Stimulated activated CD8-positive, alpha-beta memory T cell treated with anti-CD3 and anti-CD28 coated beads, Interleukin-7, amount 100 ng/mL, for 1 hour (primary cell): ENCODE data around the gene PPCDC.

Experiments
- DNase-seq, 2 donors: peaks; one replicate each; pipeline ENCODE4 v3.0.0-alpha.2; 2020; ENCODE audit warnings: low read depth in 2 of 2

Gene PPCDC, protein sequence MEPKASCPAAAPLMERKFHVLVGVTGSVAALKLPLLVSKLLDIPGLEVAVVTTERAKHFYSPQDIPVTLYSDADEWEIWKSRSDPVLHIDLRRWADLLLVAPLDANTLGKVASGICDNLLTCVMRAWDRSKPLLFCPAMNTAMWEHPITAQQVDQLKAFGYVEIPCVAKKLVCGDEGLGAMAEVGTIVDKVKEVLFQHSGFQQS

DNA sequence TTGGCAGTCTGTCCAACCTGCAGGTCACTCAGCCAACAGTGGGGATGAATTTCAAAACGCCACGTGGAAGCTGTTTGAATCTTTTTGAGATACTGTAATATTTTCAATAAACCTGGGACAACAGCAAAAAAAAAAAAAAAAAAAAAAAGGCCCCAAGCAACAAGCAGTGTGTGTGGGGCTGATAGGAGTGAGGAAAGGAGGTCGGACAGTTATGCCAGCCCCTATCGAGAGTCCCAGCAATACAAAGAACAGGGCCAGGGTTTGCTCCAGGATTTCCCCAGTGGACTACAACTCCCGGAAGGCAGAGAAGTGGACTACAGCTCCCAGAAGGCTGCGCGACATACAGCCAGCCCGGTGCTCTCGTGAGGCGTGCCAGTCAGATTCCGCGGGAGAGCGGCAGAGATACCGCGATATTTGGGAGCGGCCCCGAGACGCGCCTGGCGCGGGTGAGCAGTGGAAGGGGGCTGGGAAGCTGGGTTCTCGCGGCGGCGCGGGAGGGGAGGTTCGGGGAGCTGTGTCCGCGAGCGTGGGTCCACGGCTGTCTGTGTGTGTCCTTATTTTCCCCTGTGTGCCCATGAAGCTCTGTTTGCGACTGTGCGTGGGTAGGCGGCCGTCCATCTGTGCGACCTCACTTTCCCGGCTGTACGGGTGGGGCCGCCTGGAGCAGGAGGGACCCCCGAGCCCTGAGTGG lies at the start of gene PPCDC:
PPCDC (plus strand) TSS at position 410 of the 691 bp plus-strand sequence. CDS start 4,729 bp downstream, outside the sequence.
- DNase-seq: peak; percentile 79 to 84

DNA sequence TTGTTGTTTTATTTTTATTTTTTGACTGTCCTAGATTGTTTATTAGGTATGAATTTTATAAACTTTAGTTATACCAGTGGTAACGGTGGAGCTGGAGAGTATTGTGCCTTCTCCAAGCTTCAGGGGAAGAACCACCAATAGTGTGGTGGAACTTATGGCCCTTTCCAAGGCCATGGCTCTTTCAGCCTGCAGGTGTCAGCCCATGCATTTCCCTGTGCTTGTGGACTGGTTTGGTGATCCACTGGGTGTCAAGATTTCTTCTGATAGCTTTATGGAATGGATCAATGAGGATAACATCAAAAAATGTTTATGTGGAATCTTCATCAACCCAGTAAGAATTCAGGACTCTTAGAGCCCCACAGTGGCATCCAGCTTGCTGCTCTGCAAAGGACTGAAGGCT lies 47.2 kb upstream of the PPCDC start:
- no peak for DNase-seq

DNA sequence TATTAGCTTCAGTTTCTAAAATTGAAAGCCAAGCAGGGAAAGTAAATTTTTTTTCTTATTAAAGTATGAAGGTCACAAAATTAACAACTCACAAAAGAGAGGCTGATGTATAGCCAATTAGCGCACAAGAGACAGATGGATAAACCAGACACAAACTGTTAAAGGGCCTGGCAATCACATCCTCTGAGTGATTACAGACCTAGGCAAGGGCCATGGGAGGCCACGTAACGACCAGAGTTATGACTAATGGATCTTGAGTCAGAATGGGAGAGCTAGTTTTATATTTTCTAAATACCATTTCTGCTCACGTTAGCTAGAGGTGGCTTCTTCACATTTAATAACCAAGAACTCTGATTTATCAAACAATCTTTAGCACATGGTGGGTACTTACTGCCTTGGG lies 45.8 kb upstream of the PPCDC start:
- DNase-seq: no peak

DNA sequence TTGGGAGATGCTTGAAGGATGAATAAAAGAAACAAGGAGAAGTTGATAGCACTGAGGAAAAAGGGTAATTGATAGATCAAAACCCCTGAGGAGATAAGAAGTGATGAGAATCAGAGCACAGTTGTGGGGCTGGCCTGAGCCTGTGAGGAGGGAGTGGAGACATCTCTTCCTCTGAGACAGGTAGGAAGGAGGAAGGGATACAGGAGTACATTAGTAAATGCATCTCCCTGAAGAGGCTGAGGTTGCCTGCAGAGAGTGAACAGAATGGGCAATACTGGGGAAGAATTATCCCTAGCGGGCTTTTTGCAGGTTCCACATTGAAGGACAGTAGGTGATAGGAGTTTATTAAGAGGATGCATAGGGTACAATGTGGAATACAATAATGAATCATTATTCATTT lies 45.3 kb upstream of the PPCDC start:
- no peak for DNase-seq

DNA sequence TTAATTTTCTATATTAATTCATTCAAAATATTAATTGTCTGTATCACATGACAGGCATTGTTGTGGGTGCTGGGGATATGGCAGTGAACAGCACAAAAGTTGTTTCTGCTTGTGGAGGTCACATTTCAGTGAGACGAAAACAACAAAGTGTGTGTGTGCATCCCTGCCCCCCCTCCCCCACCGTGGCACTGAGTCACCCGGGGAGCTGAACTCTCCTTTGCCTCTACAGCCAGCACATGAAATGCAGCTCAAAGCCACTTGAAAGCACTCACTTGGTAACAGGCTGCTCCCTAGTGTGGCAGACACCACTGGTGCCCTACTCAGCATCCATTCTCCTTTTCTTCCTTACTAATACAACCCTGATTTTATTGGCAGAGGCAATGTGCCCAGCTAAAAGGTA lies 44.9 kb upstream of the PPCDC start:
- no peak for DNase-seq

DNA sequence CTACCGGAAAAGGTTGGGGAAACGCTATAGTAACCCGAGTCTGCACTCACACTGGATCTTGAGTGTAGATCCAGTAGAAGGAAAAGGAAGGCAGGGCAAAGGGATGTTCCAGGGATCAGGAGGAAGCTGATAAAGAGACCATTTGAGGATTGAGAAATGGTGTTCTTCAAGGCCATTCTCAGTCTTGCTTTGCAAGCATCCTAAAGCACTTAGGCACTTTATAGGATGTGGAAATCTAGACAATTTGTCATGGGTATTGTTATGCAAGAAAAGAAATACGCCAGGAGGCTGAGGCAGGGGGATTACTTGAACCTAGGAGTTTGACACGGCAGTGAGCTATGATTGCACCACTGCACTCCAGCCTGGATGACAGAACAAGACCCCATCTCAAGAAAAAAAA lies 41.2 kb upstream of the PPCDC start:
- no peak for DNase-seq

DNA sequence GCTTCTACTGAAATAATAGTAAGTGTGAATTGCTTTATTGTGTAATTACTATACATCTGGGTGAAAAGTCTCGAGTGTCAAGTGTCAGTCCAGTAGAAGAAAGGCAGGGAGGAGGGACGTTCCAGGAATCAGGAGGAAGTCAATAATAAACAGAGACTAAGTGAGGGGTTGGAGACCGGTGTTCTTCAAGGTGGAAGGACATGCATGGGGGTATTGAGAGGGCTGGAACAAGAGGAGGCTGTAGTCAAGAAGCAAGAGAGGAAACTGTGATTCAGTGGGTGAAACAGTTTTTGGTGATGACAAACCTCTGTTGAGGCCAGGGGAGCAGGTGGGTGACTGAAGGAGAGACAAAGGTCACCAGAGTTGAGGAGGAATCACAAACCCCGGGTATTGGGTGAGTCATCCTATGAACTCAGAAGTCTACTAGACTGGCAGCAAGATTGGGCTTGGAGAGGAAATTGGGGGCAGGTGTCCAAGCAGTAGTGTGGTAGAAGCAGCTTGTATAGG lies 39.6 kb upstream of the PPCDC start:
- no peak for DNase-seq

DNA sequence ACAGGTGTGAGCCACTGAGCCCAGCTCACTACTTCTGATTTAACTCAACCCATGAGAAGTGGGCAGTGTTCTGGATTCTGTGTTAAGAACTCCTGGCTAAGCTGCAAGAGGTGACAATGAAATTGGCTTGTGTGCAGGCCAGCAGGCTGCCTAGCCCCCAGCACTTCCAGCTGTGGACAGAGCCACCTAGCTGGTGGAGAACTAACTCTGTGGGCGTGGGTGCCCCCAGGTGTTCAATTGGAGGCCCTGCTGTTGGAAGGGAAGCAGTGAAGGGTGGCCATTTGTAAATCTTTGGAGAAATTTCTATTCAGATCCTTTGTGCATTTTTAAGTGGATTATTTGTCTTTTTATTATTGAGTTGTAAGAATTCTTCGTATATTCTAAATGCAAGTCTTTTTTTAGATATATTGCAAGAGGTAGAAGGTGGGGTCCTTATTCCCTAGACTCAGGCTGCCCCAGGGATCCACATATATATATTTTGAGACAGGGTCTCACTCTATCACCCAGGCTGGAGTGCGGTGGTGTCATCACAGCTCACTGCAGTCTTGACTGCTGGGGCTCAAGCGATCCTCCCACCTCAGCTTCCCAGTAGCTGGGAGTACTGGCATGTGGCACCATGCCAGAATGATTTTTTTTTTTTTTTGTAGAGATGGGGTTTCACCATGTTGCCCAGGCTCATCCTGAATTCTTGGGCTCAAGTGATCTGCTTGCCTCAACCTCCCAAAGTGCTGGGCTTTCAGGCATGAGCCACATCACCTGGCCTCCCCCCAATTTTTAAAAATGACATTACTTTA lies 35.2 kb upstream of the PPCDC start:
- DNase-seq: no peak

DNA sequence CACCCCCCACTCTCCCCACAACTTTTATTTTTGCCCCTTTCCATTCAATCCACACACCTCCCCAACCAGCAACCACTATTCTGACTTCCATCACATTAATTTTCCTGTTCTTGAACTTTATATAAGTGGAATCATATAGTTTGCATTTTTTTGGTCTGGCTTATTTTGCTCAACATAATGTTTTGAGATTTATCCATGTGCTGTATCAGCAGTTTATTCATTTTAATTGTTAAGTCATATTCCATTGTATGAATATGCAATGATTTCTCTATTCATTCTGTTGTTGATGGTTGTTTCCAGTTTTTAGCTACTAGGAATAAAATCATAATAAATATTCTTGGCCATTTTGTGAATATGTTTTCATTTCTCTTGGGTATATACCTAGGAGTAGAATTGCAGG lies 33.9 kb upstream of the PPCDC start:
- DNase-seq: no peak

DNA sequence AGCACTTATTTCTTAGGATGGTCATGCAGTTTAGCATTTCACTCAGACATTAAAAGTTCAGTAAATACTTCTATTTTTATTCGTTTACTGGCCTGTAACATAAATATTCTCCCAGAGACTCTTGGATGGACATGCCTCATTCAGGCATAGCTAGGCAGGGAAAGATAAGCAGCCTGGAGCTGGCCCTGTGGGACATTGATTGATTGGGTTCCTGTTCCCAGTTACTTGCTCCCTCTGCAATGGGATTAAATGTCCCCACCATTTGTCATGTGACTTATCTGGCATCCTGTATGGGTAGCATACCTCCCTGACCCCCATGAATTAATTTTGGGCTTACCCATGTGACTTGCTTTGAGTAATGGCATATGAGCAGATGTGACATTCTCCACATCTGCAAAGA lies 30.8 kb upstream of the PPCDC start:
- DNase-seq: no peak

DNA sequence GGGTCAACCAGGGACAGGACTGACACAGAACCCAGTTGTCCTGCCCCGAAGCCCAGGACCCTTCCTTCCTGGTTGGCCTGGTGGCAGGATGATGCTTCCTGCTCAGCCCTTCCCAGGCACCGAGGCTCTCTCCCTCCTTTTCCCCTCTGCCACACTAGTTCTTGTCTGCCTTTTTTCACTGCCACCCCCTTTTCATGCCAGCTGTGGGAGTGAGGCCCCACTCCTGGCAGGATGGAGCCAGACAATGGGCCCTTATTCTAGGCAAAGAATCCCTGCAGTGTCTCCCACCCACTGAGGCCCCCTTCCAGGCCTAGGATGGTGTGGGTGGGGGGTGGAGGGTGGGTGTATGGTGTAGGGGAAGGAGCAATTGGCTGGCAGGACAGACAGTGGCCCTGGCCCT lies 29.2 kb upstream of the PPCDC start:
- no peak for DNase-seq

DNA sequence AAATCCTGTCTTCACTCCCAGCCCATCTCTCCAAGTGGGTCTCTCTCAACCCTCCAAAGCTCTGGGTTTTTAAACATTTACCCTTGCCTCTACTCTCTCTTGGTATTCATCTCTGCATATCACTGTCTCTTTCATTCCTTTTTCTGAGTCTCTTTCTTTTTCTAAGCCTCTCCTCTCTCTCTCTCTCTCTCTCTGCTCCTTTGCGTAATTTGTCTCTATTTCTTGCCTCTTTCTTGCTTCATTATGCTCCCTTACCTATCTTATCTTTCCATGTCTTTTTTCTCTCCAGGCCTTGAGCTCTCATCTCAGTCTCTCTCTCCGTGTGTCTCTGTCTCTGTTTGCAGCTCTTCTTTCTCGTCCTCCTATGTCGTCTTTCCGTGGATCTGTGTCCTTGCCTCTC lies 28.7 kb upstream of the PPCDC start:
- no peak for DNase-seq

DNA sequence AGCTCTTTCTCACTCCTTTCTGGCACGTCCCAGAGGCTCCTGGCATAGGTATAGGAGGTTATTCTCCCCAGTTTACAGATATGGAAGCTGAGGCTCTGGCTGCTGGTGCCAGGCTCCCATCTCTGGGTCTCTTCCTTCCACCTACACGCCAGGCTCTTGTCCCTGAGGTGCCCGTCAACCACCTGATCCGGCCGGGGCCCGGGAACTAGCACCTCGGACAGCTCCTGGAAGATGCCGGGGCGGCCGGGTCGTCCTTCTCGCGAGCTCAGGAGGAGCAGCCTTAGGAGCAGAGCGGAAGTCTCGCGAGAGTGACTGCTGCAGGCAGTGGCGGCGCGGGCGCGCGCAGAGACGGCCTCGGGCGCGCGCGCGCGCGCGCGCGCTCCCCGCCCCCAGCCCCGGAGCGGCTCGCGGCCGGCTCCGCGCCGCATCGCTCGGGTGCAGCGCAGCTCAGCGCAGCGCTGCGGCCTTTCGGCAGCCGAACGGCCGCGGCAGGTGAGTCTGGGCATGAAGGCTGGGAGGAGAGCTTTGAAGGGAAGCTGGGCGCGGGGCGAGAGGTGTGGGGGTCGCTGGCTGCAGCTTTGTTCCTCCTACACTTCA lies 28.1 kb upstream of the PPCDC start, which contains the start of gene SCAMP5:
SCAMP5 (plus strand) TSS at position 382 of the 597 bp plus-strand sequence. CDS start 16,277 bp downstream, outside the sequence.
- peak; percentile 64 to 81 for DNase-seq

DNA sequence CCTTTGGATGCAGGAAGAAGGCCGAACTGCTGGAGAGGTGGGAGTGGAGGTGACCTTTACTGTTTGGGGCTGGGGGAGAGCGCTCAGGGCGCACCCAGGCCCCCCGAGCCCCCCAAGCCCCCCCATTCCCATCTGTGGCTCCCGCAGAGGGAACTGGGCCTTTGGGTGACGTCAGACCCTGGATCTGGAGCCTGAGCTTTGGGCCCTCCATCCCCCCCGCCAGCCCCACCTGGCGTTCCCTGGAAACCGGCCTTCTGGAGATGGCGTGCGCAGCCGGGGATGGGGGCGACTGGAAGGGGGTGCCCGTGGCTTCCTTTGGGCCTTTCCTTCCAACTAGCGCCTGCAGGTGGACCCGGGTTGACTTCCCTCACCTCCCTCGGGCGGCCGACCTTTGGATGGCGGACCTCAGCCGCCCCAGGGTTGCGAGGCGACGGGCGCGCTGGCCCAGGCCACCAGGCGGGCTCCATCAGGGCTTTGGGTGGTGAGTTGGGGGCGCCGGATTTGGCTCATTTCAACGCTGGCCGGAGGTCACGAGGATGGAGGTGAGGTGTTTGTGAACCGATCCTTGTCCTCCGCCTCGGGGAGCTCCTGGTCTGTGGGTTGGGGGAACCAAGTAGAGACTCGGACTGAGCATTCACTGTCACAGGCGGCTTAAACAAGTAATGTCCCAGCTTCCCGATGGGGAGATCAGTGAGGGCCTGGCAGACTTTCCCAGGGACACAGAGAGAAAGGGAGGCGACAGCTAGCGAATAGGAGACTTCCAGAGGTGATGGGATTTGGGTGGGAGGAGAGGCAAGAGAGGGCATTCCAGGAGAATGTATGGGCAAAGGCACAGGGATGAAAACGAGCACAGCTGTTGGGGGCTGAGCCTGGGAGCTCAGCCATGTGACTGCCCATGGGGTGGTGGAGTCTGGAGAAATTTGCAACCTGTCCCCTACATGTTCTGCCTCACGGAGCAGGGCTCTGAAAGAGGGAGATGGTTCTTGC lies 27.3 kb upstream of the PPCDC start:
- DNase-seq: no peak

DNA sequence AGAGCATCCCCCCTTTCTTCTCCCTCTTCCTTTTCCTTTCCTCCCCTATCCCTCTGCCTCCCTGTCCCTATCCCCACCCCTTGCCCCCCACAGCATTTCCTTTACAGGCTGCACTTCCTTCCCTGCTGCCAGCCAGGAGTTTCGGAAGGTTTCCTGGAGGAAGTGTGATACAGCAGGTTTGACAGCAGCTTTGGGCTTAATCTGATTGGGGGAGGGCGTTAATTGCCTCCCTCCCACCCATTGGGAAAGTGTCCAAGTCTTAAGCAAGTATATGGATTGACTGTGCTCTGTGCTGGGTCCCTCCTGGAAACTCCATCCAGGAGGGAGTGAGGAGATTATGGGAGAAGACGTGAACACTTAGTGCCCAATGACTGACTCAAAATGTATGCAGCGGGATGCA lies 26.2 kb upstream of the PPCDC start:
- no peak for DNase-seq

DNA sequence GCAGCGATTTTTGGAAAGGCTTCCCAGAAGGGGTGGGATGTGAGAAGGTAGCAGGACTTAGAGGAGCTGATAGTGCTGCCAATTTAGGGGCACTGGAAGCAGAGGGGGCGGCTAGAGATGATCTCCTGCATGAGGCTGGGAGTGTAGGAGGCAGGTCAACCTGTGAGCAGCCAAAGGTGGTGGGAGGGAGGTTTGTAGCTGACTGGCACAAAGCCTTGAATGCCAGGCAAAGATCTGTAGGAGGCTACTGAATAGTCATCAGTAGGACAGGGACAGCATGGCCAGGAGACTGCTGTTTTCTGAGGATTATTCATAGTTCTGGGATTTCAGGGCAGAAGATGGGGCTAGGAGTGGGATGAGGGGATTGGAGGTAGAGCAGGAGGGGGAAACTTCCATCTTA lies 25.8 kb upstream of the PPCDC start:
- DNase-seq: no peak

DNA sequence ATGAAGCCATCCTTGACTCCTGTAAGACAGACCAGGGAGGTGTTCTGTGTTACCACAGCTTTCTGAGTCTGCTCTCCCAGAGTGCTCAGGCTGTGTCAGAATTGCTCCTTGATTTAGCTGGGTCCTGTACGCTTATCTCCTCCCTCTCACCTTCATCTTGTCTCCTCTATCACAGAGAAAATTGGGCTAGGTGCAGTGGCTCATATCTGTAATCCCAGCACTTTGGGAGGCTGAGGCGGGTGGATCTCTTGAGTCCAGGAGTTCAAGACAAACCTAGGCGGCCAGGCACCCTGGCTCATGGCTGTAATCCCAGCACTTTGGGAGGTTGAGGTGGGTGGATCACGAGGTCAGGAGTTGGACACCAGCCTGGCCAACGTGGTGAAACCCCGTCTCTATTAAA lies 22.1 kb upstream of the PPCDC start:
- DNase-seq: no peak

DNA sequence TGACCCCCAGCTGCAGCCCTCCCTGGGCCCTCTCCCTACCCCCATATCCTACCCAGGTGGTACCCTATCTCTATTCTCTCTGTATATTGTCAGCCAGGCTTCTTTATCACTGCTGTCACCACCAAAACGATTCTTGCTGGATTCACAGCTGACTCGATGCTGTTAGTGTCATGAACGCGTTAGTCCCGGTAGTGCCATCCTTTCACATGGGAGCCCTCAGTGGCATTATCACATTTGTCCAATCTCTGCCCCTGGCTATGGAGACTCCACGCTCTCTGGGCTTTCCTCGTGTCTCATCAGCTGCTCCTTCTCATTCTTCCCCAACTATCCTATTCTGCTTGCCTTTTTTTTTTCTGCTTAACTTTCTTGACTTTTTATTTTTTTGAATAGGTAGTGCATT lies 21.0 kb upstream of the PPCDC start:
- DNase-seq: no peak

DNA sequence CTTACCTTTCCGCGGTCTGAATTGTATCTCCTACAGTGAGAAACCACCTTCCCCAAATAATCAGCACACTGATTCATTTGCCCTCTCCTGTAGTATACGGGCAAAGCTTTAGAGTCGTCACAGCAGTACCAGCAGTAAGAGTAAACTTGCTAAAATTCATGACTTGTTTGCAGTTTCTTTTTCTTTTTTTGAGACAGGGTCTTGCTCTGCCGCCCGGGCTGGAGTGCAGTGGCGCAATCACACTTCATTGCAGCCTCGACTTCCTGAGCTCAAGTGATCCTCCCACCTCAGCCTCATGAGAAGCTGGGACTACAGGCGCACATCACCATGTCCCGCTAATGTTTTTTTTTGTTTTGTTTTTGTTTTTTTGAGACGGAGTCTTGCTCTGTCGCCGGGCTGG lies 16.2 kb upstream of the PPCDC start:
- DNase-seq: no peak

DNA sequence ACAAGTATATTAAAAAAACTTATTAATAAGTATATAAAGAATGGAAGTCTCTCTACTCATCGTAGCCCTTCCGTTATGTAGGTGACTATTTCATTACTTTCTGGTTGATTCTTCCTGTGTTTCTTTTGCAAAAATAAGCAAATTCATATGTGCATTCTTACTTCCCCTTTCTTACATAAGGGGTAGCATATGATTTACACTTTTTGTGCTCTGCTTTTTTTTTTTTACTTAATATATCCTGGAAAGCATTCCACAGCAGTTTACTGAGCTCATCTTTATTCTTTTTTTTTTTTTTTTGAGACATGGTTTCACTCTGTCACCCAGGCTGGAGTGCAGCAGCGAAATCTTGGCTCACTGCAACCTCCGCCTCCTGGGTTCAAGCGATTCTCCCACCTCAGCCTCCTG lies 15.2 kb upstream of the PPCDC start:
- no peak for DNase-seq
